Measurements from ENCODE around the gene CACYBP.
A peak's percentile ranks its signal among the peaks of the same experiment; 100 is the strongest.

The CACYBP gene, protein sequence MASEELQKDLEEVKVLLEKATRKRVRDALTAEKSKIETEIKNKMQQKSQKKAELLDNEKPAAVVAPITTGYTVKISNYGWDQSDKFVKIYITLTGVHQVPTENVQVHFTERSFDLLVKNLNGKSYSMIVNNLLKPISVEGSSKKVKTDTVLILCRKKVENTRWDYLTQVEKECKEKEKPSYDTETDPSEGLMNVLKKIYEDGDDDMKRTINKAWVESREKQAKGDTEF

DNA sequence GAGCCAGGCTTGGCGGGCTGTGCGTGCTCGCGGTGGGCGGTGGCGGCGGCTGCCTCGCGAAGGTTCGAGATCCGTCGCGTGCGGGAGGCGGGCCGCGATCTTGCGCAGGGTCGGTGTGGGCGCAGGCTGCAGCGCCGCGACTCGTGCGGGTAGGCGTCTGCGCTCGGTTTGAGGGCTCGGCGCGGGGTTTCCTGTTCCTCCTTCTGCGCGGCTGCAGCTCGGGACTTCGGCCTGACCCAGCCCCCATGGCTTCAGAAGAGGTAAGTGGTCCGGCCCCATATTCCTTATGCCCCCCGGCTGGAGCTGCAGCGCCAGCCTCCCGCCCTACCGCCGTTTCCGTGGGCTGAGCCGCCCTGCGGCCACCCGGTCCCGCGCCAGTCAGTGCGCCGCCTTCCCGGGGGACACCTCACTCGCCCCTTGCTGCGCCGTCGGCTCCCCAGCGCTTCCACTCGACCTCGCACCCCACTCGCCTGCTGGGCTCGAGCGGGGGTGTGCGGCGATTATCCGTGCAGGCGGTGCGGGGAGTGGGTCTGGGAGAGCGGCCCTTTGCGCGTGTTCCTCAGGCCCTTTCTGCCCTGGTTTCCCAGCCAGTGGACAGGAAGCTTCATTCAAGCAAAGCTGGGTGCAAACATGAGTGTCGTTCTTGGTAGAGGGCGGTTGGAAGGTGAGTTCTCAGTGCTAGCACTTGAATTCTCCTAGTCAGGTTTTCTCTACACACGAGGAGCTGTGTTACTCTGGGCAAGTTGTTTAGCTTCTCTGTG, at the start of gene CACYBP:
CACYBP (plus strand) TSS at position 12 of the 761 bp plus-strand sequence; CDS start at position 246, 234 bp downstream.
- DNase-seq: no peak

DNA sequence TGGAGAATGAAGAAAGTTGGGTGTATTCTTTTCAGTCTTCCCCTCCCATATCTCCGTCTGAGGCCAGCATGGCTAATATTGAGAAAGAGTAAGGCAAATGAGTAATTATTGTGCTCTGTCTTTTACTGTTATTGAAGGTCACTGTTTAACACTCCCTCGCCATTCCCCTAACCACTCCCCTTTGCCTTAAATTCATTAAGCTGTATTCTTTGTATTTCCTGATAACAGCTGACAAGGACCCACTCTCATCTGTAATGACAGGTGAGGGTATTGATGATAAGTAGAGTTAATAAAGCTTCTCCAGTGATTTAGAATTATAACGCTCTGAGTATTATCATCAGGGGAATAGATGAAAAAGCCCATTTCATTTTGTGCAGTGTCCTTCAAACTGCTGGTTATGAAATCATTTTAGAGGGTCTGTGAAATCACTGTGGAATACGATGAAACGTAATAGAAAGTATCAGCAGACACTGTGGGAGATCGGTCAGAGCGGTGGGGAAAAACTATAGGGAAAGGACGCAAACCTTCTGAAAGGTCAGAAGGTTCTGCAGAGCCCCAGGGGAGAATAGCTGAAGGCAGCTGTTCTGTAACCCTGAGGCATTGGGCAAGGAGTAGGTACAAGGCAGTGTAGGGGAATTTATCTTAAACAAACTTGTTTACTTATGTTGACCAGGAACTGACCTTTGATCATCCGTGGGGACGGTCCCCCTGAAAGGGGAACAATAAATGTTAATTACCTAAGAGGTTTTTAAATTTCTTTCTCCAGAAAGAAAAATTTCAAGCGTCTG, 46.3 kb upstream of the CACYBP start:
- DNase-seq: no peak

DNA sequence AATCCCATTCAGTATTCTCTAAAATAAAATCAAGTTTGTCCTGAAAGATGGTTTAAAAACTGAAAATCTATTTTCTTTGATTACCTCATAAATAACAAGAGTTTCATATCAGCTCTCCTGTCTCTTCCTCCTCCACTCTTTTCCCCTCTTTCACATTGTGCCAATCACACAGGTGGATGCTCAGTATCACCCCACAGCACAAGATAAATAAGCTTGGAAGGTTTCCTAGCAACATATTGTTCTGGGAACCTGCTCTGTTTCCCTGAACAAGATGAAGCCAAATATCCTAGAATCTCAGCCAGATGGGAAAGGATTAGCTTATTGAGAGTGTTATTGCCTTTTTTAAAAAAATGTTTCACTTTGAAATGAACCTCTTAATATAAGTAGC, 45.7 kb upstream of the CACYBP start:
- peak; percentile 75 for DNase-seq

DNA sequence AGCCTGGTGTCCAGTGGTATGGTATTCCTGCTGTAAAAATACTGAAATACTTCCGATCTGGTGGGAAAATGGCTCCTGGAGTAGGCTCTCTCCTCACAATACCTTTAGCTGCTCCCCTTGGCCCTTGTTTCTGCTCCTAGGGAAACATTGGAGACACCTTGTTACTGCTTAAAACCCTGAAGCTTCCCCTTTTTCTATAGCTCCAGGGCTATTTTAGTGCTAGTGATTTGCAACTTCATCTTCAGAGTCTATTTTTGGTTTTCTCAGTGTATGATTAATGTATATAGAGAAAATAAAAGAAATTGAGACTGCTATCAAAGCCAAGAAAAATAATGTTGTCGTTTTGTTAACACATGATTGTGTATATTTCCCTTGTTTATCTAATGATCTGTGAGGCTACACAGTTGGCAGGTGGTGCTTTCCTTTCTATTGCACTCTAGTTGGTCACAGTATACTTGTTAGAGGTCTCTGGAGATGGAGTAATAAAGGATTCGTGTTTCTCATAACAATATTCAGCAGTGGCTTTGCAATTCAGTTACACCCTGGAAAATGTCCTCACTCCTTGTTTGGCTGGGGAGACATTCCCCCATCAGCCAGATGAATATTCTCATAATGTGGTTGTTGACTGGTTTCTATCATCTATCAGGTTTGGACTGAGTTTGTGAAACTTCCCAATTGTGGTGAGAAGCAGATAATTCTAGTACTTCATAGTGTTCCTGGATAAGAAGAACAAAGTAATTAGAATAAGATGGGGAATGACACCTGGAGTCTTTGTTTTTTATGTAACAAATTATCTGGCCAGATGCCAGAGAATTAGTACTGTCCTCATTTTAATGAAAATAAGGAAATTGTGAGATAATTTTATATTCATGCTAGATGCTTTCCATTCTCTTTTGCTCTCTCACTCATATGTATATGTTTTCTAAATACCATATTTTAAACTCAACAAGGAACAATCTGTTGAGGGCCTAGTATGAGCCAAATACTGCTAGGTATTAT, 44.8 kb upstream of the CACYBP start:
- DNase-seq: peak; percentile 50

DNA sequence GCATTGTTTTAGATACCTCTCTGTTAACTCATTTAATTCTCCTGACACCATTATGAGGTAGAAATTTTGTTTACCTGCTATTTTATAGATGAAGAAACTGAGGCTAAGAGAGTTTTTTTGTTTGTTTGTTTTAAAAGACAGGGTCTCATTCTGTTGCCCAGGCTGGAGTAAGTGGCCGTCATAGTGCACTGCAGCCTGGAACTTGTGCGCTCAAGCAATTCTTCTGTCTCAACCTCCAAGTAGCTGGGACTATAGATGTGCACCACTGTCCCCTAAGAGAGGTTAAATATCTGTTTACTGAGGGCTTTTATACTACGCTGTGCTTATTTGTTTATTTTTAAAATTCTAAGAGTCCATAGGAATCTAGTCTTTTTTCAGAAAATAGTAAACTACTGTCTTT, 43.7 kb upstream of the CACYBP start:
- DNase-seq: no peak

DNA sequence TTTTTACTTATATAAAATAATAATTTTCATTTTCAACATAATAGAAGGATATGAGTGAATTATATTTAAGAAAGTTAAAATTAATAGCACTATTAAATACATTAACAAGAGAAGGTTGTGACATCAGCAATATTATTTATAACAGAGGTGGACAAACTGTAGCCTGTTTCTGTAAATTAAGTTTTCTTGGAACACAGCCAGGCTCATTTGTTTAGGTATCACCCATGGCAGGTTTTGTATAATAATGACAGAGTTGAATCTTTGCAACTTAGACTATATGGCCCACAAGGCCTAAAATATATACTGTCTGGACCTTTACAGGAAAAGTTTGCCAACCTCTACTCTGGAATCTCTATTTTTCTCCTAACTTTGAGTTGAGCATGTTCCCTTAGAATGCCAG, 42.8 kb upstream of the CACYBP start:
- no peak for DNase-seq

DNA sequence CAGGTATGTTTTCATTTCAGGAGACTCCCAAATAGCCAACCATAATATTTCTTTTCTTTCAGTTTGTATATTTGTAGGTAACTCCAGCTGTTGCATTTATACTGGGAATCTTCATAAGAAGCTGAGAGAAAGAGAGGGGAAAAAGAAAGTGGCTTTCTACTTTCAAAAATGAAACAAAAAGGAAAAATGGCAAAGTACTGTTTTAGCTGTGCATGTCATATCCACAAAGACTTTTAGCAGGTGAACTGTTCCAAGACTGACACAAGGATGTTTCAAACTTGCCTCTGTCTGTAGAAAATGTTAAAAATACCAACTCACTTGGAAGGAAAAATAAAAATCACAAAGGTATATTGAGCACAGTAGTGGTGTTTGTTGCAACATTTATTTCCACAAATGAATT, 41.9 kb upstream of the CACYBP start:
- no peak for DNase-seq

DNA sequence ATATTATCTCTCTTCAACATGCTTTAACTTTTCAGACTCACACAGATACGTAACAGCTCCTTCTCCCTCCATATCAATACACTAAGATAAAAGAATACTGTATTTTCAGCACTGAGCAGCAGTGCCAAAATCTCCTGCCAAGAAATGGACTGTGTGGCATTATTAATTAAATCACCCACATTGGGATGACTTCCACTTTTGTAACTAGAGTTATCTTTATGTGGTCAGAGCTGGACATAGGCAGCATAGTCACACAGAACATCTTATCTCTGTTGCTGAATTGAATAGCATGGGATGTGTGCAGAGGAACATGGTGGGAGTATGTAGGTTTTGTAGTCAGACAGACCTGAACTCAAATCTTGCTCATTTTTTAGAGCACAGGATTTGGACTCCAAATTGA, 41.4 kb upstream of the CACYBP start:
- no peak for DNase-seq

DNA sequence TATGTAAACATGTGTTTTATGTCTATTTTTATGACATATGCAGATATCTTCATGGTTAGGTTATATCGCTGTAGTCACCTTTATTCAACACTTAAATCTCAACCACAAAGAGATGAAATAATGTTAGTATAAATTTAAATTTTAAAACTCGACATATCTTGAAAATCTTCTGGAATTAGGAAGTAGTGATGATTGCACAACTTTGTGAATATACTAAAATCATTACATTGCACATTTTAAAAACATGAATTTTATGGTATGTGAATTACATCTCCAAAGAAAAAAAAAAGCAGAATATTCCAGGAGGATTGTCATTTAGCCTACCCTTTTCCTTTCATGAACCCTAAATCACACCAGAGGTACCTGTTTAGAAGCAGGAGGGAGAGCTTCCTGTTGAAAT, 39.4 kb upstream of the CACYBP start:
- DNase-seq: no peak

DNA sequence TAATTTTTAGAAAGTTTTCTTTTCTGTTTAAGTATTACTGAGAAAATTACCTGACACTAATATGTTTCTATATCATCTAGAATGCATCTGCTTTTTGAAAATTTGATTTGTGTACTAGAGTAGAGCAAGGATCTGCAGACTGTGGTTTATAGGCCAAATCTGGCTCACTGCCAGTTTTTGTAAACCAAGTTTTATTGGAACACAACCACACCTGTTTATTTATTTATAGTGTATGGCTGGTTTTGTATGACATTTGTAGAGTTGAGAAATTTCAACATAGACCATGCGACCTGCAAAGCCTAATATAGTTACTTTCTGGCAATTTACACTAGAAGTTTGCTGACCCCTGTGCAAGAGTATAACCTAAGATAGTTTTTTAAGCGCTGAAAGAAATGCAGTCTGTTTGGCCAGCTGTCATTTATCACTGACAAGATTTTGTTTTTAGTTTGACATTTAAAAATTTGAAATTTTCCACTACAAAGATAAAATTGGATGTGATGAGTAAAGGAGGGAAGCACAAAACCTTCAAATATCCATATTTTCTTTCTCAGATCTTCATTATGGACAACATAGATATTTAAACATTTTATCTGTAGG, 36.1 kb upstream of the CACYBP start:
- no peak for DNase-seq

DNA sequence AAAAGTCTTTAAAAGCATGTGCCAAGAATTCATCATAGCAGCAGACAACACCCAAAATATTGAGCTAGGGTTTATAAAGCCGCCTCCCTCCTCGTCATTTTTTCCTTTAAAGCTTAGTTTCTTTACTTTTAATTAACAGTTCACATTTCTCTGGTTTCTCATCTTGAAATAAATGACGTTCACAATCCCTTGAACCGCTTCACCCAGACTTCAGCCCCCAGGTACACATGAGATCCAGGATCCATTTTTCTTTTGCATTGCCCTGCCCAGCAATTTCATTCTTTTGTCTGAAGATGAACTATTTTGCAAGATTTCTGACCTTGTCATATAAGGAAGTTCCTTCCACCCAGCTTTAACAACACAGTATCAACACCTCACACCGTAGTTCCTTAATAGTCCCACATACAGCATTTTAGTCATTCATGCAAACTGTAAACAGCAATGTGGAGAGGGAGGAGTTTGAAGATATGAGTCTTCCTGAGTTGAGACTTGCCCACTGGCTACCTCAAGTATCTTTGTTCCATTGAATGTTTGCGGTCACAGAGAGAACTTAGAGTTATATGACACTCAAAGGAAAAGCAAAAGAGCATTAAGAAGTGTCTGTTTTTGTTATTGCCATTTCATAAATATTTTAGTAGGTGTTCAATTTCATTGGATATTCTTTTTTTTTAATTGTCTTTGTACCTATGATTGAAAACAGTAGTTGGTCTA, 35.3 kb upstream of the CACYBP start:
- no peak for DNase-seq

DNA sequence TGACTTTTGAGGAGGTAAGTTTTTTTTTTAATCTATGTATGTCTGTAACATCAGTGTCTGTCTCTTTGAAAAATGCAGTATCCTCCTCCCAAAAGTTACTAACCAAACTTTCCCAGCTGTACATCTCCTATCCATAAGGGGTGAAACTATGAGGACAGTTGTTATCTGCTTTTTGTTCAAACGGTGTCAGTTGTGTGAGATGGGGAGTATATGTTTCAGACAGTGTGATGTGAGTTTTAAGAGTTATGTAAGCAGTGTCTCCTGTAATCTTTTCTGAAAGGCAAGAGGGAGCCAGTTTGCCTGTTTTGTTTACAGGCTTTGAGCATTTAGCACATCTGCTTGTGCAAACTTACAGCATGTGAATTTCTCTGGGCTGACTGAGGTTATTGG, 34.8 kb upstream of the CACYBP start:
- no peak for DNase-seq

DNA sequence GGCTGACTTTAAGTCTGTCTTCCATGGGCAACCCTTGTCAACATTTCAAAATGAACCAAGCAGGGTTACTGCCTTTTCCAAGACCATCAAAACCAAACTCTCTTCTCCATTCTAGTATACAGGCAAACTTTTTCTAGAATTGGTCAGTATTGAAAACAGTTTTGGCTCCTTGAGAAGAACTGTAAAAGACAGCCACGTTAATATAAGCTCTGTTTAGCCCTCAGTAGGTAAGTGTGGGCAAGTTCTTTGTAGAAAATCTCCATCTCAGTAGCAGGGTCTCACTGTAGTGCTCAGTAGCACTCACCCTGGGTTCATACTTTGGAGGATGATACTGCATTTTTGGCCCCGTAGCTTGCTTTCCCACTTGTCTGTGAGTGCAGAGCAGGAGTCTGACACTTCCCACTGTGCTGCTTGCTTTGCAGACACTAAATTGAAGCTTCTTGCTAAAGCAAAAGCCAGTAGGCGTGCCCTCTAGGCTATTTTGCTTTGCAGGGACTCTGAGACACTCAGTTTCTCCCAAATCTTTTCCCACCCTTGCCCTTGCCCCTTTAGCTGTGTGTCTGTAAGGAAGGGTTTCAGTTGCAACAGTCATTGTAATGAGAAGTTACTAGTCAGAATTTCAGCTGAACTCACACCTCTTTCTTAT, 34.3 kb upstream of the CACYBP start:
- DNase-seq: no peak

DNA sequence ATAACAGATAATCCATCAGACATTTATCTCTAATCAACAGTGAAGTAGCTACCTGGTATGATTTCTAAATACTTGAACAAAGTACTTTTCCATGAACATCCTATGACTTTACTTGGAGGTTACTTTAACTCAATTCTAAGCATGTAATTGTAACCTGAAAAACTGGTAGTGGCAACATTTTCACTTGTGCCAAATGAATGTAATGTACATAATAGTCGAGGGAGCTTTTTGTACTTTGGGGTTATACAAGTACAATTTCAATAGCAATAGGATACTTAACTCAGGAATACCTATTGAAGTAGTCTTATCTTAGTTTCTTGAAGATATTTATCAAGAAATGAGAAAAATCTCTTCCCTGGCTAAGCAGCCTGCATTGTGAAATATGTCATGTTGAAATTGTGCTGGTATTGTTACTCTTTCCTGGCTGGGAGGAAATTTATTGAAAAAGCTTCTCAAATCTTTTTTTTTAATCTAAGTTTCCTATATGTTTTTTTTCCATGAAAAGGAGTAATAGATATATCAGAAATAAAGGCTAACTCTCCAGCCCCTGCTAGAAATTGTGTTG, 33.7 kb upstream of the CACYBP start:
- no peak for DNase-seq

DNA sequence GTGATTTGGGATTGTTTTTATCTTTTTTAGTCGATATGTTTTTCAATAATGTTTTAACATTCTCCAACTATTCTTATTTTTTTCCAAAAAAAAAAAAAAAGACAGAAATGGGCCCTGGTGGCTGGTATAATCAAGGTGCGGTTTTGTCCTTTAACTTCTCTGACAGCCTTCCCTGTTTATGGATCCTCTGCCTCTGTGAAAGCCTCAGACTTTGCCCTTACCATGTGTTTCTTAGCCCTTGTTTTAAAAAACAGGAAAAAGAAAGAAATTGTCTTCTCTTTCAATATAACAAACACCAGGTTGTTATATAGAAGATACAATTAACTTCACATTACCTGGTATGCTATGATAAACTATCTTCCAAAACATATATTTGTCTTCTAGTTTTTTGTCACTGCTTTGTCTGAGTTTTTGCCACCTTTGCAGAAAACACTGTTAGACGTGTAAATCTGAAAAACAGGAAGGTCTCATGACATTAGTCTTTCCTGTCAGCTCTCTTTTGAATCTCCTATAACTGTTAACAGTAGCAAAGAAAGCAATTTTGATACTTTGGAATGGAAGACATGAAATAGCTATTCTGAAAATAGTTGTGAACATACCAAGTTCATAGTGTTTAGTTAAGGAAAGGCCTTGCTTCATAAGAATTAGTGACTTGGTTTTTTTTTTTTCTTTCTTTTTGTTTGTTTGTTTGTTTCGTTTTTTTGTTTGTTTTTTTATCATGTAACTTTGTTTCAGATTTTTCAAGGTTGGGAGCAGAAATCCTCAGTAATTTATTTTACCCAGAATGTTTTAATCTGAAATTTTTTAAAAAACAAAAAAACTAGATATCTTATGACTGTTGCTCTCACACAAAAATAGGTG, 31.7 kb upstream of the CACYBP start:
- DNase-seq: no peak

DNA sequence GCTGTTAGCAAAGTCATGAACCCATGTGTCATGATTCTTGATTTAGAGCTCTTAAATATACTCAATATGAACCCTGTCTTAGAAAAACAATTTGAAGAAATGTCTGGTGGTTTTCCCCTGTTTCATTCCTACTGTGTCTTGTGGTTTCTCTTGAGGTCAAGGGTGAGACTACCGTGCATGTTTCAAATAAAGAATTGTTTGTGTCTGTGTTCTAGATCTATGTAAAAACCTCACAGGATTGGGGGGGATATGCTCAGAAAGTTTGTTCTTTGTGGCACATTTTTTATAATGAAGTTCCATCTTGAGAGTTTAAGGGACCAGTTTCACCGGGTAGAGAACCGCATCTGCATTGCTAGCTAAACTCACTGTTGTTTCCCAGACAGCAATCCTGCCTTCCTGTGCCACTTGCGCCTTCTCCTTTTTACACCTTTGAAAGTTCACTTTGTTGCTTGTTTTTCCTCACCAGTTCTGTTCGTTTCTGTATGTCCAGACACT, 30.9 kb upstream of the CACYBP start:
- DNase-seq: no peak

DNA sequence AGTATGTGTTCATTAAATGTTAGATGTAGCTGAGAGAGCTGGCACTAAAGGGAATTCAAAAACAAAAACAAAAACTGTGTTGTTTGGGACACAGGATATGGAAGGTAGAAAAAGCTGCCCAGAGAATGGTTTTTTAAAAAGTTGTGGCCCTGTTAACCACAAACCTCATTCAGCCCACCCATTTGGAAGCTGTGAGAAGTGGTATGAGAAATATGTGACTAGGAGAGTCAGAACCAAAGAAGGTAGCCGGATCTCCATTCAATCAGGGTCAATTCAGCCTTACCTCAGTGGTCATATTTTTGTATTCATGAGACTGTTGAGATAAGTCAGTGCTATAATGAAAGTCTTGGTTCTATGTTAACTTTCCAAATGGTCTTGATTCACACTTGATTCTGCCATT, 29.8 kb upstream of the CACYBP start:
- no peak for DNase-seq

DNA sequence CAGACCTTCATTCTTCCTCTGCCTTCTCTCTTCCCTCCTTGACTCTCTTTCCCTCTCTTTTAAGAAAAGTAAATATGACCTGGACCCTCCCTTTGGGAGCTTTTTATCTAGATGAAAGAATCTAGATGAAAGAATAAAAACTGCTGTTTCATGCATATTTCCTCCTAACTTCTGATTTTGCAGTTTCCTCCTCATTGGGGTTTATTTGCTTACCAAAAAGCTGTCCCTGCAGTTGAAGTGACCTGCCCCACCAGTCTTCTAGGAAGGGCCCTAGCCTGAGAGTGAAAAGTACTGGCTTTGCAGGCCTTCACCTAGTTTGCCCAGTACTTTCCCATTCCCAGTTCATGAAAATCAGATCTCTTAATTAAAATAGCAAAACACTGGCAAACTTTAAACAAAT, 28.3 kb upstream of the CACYBP start:
- DNase-seq: no peak

DNA sequence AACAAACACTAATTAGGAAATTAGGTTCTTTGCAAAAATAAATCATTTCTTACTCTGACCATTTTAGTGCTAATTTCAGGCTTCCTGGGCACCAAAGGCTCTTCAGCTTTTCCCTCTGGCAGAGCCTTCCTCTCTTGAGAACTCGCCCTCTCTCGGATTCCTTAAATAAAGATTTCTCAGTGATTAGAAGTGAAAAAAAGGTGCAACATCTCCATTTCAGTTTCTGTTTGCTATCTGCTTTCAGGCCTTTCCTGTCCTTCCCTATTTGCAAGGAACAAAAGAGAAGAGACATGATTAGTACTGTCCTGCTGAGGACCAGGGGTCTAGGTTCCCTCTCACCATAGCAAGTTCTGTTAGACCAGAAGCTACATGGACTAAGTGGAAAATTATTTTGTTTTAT, 27.8 kb upstream of the CACYBP start:
- DNase-seq: no peak

DNA sequence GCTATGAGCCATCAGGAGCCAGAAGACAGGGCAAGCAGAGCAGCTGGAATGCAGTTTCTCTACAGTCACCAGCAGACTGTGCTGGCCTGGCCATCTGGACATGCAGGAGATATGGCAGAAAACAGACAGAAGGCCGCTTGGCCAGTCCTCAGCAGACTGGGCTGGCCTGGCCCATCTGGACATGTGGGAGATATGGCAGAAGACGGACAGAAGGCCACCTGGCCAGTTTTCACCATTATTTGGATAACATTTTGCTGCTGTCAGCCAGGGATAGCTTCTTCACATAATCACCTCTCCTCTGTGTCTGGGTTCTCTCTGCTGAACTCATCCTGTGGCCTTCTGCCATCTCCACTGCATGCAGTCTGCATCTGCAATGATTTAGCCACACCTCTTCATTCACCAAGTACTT, 25.0 kb upstream of the CACYBP start:
- no peak for DNase-seq

Measured in NCI-H2029 (cell line).